ENCODE measurements around the gene MEGF6.

GRCh38 chr1:3600354-3600753 is 11.0 kb downstream of the MEGF6 start:
- TF ChIP-seq CTCF (IDR thresholded peaks at IDR 0.05; ENCODE audit: insufficient read depth, low read length) = no peak
- no peak for TF ChIP-seq REST (IDR thresholded peaks at IDR 0.05; ENCODE audit: insufficient replicate concordance, low read depth)
- TF ChIP-seq POLR2AphosphoS5 (IDR thresholded peaks at IDR 0.05; ENCODE audit: low read depth) = no peak
- no peak for TF ChIP-seq GABPA (IDR thresholded peaks at IDR 0.05; ENCODE audit: low read depth)
